ENCODE measurements around the gene ANO1. TPM values are rescaled to one million over a fixed set of nuclear protein-coding genes. Genes with fewer than 3 reads are reported as not detected.

Gene ANO1
- total RNA-seq, 4 donors from 2014 or later = 2.3 to 9.2 (median 4.2) TPM

GRCh38 chr11:70106757-70107156 is 28.6 kb downstream of the ANO1 start:
- Histone ChIP-seq H3K4me3 (no peak overlapping the region), H3K27ac (peak overlapping the region in 2 of 4 donors; percentile 49 to 57), H3K4me1 (peaks cover 2 to 12% of the 10 kb centered on the region in 2 donors), H3K36me3 (no peaks in the 10 kb centered on the region), H3K27me3 (no peaks in the 10 kb centered on the region), H3K9me3 (no peaks in the 10 kb centered on the region)
- ATAC-seq = no peak
- no peak for DNase-seq
- intact Hi-C loops (cut with DNase I; ENCODE audit: low total_unique reads) (no loop called here), in situ Hi-C loops (cut with MboI; ENCODE audit: low sequenced_read_pairs in 4 of 4) (no loop called here)
- TF ChIP-seq POLR2A (IDR thresholded peaks at IDR 0.05) (no peak), CTCF (IDR thresholded peaks at IDR 0.05 in 4 of 5, conservative IDR thresholded peaks at IDR 0.05 in 1 of 5) (no peak)

- ATAC-seq (no peak), DNase-seq (no peak)
- intact Hi-C loops (cut with DNase I; ENCODE audit: low total_unique reads) = no loop called here
- Histone ChIP-seq H3K4me1 (peaks cover 6 to 13% of the 10 kb centered on the region in 2 donors), H3K4me3 (no peak overlapping the region), H3K27me3 (no peaks in the 10 kb centered on the region), H3K9me3 (no peaks in the 10 kb centered on the region), H3K27ac (peak overlapping the region in 2 of 4 donors; percentile 39 to 69), H3K36me3 (no peaks in the 10 kb centered on the region)
- in situ Hi-C loops (cut with MboI; ENCODE audit: low sequenced_read_pairs in 4 of 4) = no loop called here
- TF ChIP-seq POLR2A (IDR thresholded peaks at IDR 0.05) (no peak), CTCF (IDR thresholded peaks at IDR 0.05 in 4 of 5, conservative IDR thresholded peaks at IDR 0.05 in 1 of 5) (no peak)
These were observed 29.1 kb downstream of the ANO1 start for GRCh38 chr11:70107191-70107590.

DNA sequence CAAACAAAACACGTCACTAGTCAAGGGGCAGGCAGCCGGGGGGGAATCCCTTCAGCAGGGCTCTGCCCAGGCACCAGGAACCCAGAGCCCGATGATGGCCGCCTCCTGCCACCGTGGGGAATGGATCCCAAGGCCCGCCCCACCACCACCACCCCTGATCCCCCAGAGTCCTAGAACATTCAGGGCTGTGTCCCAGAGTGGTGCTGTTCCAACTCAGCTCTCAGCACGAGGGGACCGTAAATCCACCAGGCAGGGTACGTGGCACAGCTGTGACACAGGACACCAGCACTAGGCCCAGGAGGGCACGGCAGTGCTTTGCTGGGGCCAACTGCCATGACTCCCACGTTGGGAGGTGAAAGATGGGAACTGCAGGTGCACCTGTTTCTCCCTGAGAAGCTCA is 29.6 kb downstream of the ANO1 start:
- TF ChIP-seq POLR2A (IDR thresholded peaks at IDR 0.05) = no peak
- no peak for TF ChIP-seq CTCF (IDR thresholded peaks at IDR 0.05 in 4 of 5, conservative IDR thresholded peaks at IDR 0.05 in 1 of 5)
- in situ Hi-C loops (cut with MboI; ENCODE audit: low sequenced_read_pairs in 4 of 4) = no loop called here
- DNase-seq (no peak), ATAC-seq (peak in 1 of 2 donors; percentile 23)
- H3K4me3 ChIP-seq = no peak overlapping the region
- no peaks in the 10 kb centered on the region for H3K36me3 ChIP-seq
- H3K4me1 ChIP-seq = peaks cover 8 to 19% of the 10 kb centered on the region in 2 donors
- no peaks in the 10 kb centered on the region for H3K9me3 ChIP-seq
- H3K27ac ChIP-seq = peak overlapping the region; percentile 5 to 69 (median 40)
- intact Hi-C loops (cut with DNase I; ENCODE audit: low total_unique reads) = no loop called here
- H3K27me3 ChIP-seq = no peaks in the 10 kb centered on the region

GRCh38 chr11:70108250-70108649 is 30.1 kb downstream of the ANO1 start:
- peak in 1 of 2 donors; percentile 30 for ATAC-seq
- TF ChIP-seq POLR2A (IDR thresholded peaks at IDR 0.05) = no peak
- no peak for TF ChIP-seq CTCF (IDR thresholded peaks at IDR 0.05 in 4 of 5, conservative IDR thresholded peaks at IDR 0.05 in 1 of 5)
- H3K36me3 ChIP-seq = no peaks in the 10 kb centered on the region
- DNase-seq = no peak
- intact Hi-C loops (cut with DNase I; ENCODE audit: low total_unique reads) = no loop called here
- in situ Hi-C loops (cut with MboI; ENCODE audit: low sequenced_read_pairs in 4 of 4) = no loop called here
- H3K27ac ChIP-seq = peak overlapping the region; percentile 5 to 69 (median 40)
- H3K4me1 ChIP-seq = peaks cover 8 to 20% of the 10 kb centered on the region in 2 donors
- no peak overlapping the region for H3K4me3 ChIP-seq
- H3K27me3 ChIP-seq = no peaks in the 10 kb centered on the region
- no peaks in the 10 kb centered on the region for H3K9me3 ChIP-seq

GRCh38 chr11:70109006-70109405 is 30.9 kb downstream of the ANO1 start:
- ATAC-seq = no peak

More at GRCh38 chr11:70109006-70109405, 30.9 kb downstream of the ANO1 start:
- peaks cover 8 to 20% of the 10 kb centered on the region in 2 donors for H3K4me1 ChIP-seq
- intact Hi-C loops (cut with DNase I; ENCODE audit: low total_unique reads) = no loop called here
- no peak for DNase-seq
- H3K9me3 ChIP-seq = no peaks in the 10 kb centered on the region
- H3K4me3 ChIP-seq = no peak overlapping the region
- TF ChIP-seq POLR2A (IDR thresholded peaks at IDR 0.05) = no peak
- TF ChIP-seq CTCF (IDR thresholded peaks at IDR 0.05 in 4 of 5, conservative IDR thresholded peaks at IDR 0.05 in 1 of 5) = no peak
- H3K27me3 ChIP-seq = no peaks in the 10 kb centered on the region
- no peaks in the 10 kb centered on the region for H3K36me3 ChIP-seq
- in situ Hi-C loops (cut with MboI; ENCODE audit: low sequenced_read_pairs in 4 of 4) = no loop called here
- peak overlapping the region in 3 of 4 donors; percentile 31 to 69 (median 48) for H3K27ac ChIP-seq
